HepG2 (cell line): ENCODE measurements around the gene INSYN2B. TPM values are rescaled to one million over a fixed set of nuclear protein-coding genes. Genes with fewer than 3 reads are reported as not detected.

Source experiments
- ATAC-seq: fragments of 200-7000 bp; cut with Tn5 transposase; 3 replicates; pipeline ENCODE4 v1.9.1; 2020; ENCODE audit warnings: mild to moderate bottlenecking, moderate library complexity
- BruUV-seq: library from RNA; stranded (reverse); fragments of 400-500 nt; replicated peaks from 2 replicates; lab custom pipeline; 2021; lab: Mats Ljungman, UMichigan
- CTCF ChIA-PET: fragments of 300-600 bp; formaldehyde crosslinking; extraction: SDS; loops from one replicate; lab custom pipeline; 2021; ENCODE audit warnings: low total read pairs, inconsistent platforms, low intra/inter-chr PET ratio; lab: Yijun Ruan, JAX
- POLR2A ChIA-PET: fragments of 350-600 bp; sonication (Branson Sonifier 250); formaldehyde crosslinking; loops from one replicate; lab custom pipeline; 2020; ENCODE audit warnings: antibody characterized with exemption, inconsistent platforms; lab: Yijun Ruan, JAX
- DNase-seq: peaks from one replicate; pipeline ENCODE4 v3.0.0-alpha.2; 2015; ENCODE audit warnings: low spot score
- FAIRE-seq: peaks from 3 replicates; lab custom pipeline; 2011; peaks lifted over from hg19 to GRCh38; lab: Jason Lieb, UNC
- H2AFZ ChIP-seq: one replicate; pipeline ENCODE4 v1.6.1; 2011; ENCODE audit warnings: low read length, inconsistent platforms
- H3K27ac ChIP-seq: fragments of 300-600 bp; 3 replicates; pipeline ENCODE4 v1.8.0; 2011; ENCODE audit warnings: mixed run types, mild to moderate bottlenecking, mixed read lengths, low read length, inconsistent platforms; ENCODE audit not compliant: insufficient read depth; ENCODE audit errors: extremely low read length
- H3K27me3 ChIP-seq, 2 experiments: fragments of 200-600 bp in 1 of 2; 2 replicates in 1 of 2; 3 replicates in 1 of 2; pipeline versions ENCODE4 v1.6.0 to v1.8.0; 2011; ENCODE audit warnings: low read length in 2 of 2, mild to moderate bottlenecking in 2 of 2, moderate library complexity in 2 of 2, inconsistent platforms in 1 of 2; ENCODE audit not compliant: insufficient read depth in 2 of 2, control insufficient read depth in 1 of 2
- H3K36me3 ChIP-seq, 2 experiments: fragments of 200-600 bp in 1 of 2; replicated peaks in 1 of 2; 2 replicates in 1 of 2; 3 replicates in 1 of 2; pipeline versions ENCODE4 v1.5.1 to v1.8.0; 2011; ENCODE audit warnings: low read length in 2 of 2, inconsistent platforms in 1 of 2; ENCODE audit not compliant: insufficient read depth in 2 of 2, control insufficient read depth in 1 of 2
- H3K4me1 ChIP-seq: 2 replicates; pipeline ENCODE4 v1.5.1; 2012; ENCODE audit warnings: low read length, inconsistent platforms; ENCODE audit not compliant: insufficient read depth
- H3K4me2 ChIP-seq: 2 replicates; pipeline ENCODE4 v1.6.0; 2011; ENCODE audit warnings: low read depth, low read length, inconsistent platforms
- H3K4me3 ChIP-seq, 3 experiments: fragments of 200-600 bp in 1 of 3; sonication (generic), shearing (Covaris generic) in 1 of 3; replicated peaks in 1 of 3; 2 replicates each; pipeline ENCODE4 v1.5.1; 2011 to 2016; ENCODE audit warnings: low read length in 3 of 3, inconsistent platforms in 2 of 3, low read depth in 2 of 3, mild to moderate bottlenecking in 2 of 3, control low read depth in 1 of 3, mixed read lengths in 1 of 3; ENCODE audit not compliant: insufficient read depth in 1 of 3
- H3K79me2 ChIP-seq: one replicate; pipeline ENCODE4 v1.6.1; 2011; ENCODE audit warnings: low read length, inconsistent platforms; ENCODE audit not compliant: insufficient read depth
- H3K9ac ChIP-seq: 2 replicates; pipeline ENCODE4 v1.6.0; 2011; ENCODE audit warnings: mild to moderate bottlenecking, low read depth, low read length, inconsistent platforms; ENCODE audit not compliant: insufficient read depth
- H3K9me3 ChIP-seq: 2 replicates; pipeline ENCODE4 v1.5.1; 2012; ENCODE audit warnings: mild to moderate bottlenecking, low read length
- H4K20me1 ChIP-seq: 2 replicates; pipeline ENCODE4 v1.6.0; 2011; ENCODE audit warnings: inconsistent platforms, mild to moderate bottlenecking, low read length, moderate library complexity; ENCODE audit not compliant: insufficient read depth
- ATF3 ChIP-seq: sonication (generic); formaldehyde crosslinking; IDR thresholded peaks from 2 replicates; pipeline ENCODE4 v1.4.0; 2020; ENCODE audit warnings: missing genetic modification reagents
- CEBPG ChIP-seq: IDR thresholded peaks from 2 replicates; pipeline ENCODE4 v1.6.1; 2016
- DBP ChIP-seq: sonication (generic); formaldehyde crosslinking; IDR thresholded peaks from 2 replicates; pipeline ENCODE4 v1.4.0; 2020; ENCODE audit warnings: missing genetic modification reagents; ENCODE audit errors: not compliant biosample characterization
- GRHL1 ChIP-seq: sonication (generic); formaldehyde crosslinking; conservative IDR thresholded peaks from 2 replicates; pipeline ENCODE4 v1.8.0; 2022; ENCODE audit warnings: missing genetic modification reagents
- JUND ChIP-seq: sonication (generic); formaldehyde crosslinking; IDR thresholded peaks from 2 replicates; pipeline ENCODE4 v1.8.0; 2022; ENCODE audit warnings: mild to moderate bottlenecking, missing genetic modification reagents
- MEF2D ChIP-seq: sonication (generic); formaldehyde crosslinking; IDR thresholded peaks from 2 replicates; pipeline ENCODE4 v1.5.1; 2020; ENCODE audit warnings: mild to moderate bottlenecking, missing genetic modification reagents
- NFIB ChIP-seq: sonication (generic); formaldehyde crosslinking; IDR thresholded peaks from 2 replicates; pipeline ENCODE4 v1.9.0; 2021; ENCODE audit warnings: missing genetic modification reagents, mild to moderate bottlenecking, borderline replicate concordance
- REST ChIP-seq, 2 experiments: IDR thresholded peaks; 2 replicates each; pipeline ENCODE4 v1.6.1; 2011 to 2012; ENCODE audit warnings: low read length in 2 of 2, borderline replicate concordance in 1 of 2, low read depth in 1 of 2, mild to moderate bottlenecking in 1 of 2, moderate library complexity in 1 of 2
- ZEB1 ChIP-seq: IDR thresholded peaks from 2 replicates; pipeline ENCODE4 v1.6.1; 2012; ENCODE audit warnings: mild to moderate bottlenecking, low read depth, inconsistent platforms; ENCODE audit not compliant: insufficient replicate concordance
- ZFP36L2 ChIP-seq: sonication (generic); formaldehyde crosslinking; IDR thresholded peaks from 2 replicates; pipeline ENCODE4 v1.4.0; 2020; ENCODE audit warnings: missing genetic modification reagents
- ZNF317 ChIP-seq: sonication (generic); formaldehyde crosslinking; IDR thresholded peaks from 2 replicates; pipeline ENCODE4 v1.5.0; 2020; ENCODE audit warnings: mild to moderate bottlenecking, missing genetic modification reagents
- ZNF333 ChIP-seq: sonication (generic); formaldehyde crosslinking; IDR thresholded peaks from 2 replicates; pipeline ENCODE4 v1.4.0; 2020; ENCODE audit warnings: mild to moderate bottlenecking, missing genetic modification reagents, borderline replicate concordance
- ZNF430 ChIP-seq: sonication (generic); formaldehyde crosslinking; IDR thresholded peaks from 2 replicates; pipeline ENCODE4 v1.9.0; 2021; ENCODE audit warnings: mild to moderate bottlenecking, missing genetic modification reagents
- WGBS: methylation state at CpG from one replicate; pipeline ENCODE4 v1.1.6; 2017; ENCODE audit warnings: low lambda C conversion rate; 5-methylcytosine and 5-hydroxymethylcytosine counted together
- in situ Hi-C: cut with HindIII; loops from 2 replicates; pipeline ENCODE4 v1.10.0; 2017; ENCODE audit warnings: low pct_unique_long_range_greater_than_20kb; ENCODE audit not compliant: extremely low pct_ligation_motif_present
- intact Hi-C: fragments of 100-400 bp; cut with micrococcal nuclease; formaldehyde crosslinking; loops from one replicate; pipeline ENCODE4 v1.10.0; 2022; ENCODE audit not compliant: unreplicated experiment
- polyA plus RNA-seq, 8 experiments: library from polyadenylated mRNA; depleted of rRNA in 3 of 8; stranded (reverse) in 7 of 8; unstranded in 1 of 8; fragments of >200 nt; fragmentation: Illumina TruSeq in 4 of 8; extraction: Trizol in 4 of 8; gene quantifications; 2 replicates each; pipeline versions ENCODE4 v1.2.1 to v1.2.3, GENCODE V29; 2011 to 2016; ENCODE audit warnings: low read depth in 4 of 8, missing spikeins in 1 of 8, mixed read lengths in 1 of 8; ENCODE audit not compliant: insufficient read depth in 1 of 8
- total RNA-seq, 5 experiments: library from RNA; depleted of rRNA; stranded (reverse); fragments of >200 nt; fragmentation: Illumina TruSeq; extraction: Trizol; gene quantifications; 2 replicates each; pipeline ENCODE4 v1.2.3, GENCODE V29; 2016; ENCODE audit warnings: low read depth in 1 of 5

Gene INSYN2B
- total and polyA plus RNA-seq, 2 of the 13 experiments (the other 11 are each of a cell fraction or from before 2014, with no cell fraction given): not detected

- in situ Hi-C loops (no loop called here), intact Hi-C loops (no loop called here)
- no peak for DNase-seq
- Histone ChIP-seq H3K36me3 (no peaks in the 10 kb centered on the region), H2AFZ (no peak overlapping the region), H3K4me2 (no peak overlapping the region), H3K9ac (no peak overlapping the region), H3K4me1 (no peaks in the 10 kb centered on the region), H3K27ac (no peak overlapping the region), H3K4me3 (no peak overlapping the region), H4K20me1 (no peaks in the 10 kb centered on the region), H3K79me2 (no peaks in the 10 kb centered on the region), H3K27me3 (no peaks in the 10 kb centered on the region), H3K9me3 (no peaks in the 10 kb centered on the region)
- no peak for FAIRE-seq
- no peak for ATAC-seq
- ChIA-PET CTCF (no interaction called here), POLR2A (no interaction called here)
- TF ChIP-seq REST (IDR thresholded peaks at IDR 0.05; ENCODE audit: borderline replicate concordance in 1 of 2, low read depth in 1 of 2, low read length in 2 of 2) (peak in 1 of 2 experiments; percentile 73; a peak in 3 of 4 replicates), JUND (CRISPR knock-in tag) (no peak)
- 0% methylated on average over 2 of the region's 2 CpGs for WGBS
- BruUV-seq: no TSS peak
Observed at GRCh38 chr5:169914766-169915165, 65.5 kb downstream of the INSYN2B start.

GRCh38 chr5:169913479-169913878 is 66.8 kb downstream of the INSYN2B start:
- DNase-seq (no peak), ATAC-seq (no peak)
- Histone ChIP-seq H4K20me1 (no peaks in the 10 kb centered on the region), H3K79me2 (no peaks in the 10 kb centered on the region), H3K9me3 (no peaks in the 10 kb centered on the region), H3K4me1 (no peaks in the 10 kb centered on the region)
- POLR2A ChIA-PET: no interaction called here
- no TSS peak for BruUV-seq
- 0% methylated on average over 2 of the region's 2 CpGs for WGBS
- no peak for TF ChIP-seq NFIB (CRISPR knock-in tag)
- TF ChIP-seq ZNF317 (CRISPR knock-in tag): no peak
- TF ChIP-seq ZNF430 (CRISPR knock-in tag): no peak
- TF ChIP-seq MEF2D (CRISPR knock-in tag): no peak
- no peak for TF ChIP-seq ATF3
- no peak for TF ChIP-seq ZEB1
- TF ChIP-seq ZFP36L2 (CRISPR knock-in tag): no peak
- TF ChIP-seq ZNF333 (CRISPR knock-in tag): no peak
- no peak for TF ChIP-seq CEBPG (CRISPR knock-in tag)
- TF ChIP-seq GRHL1 (CRISPR knock-in tag): no peak
- TF ChIP-seq DBP (CRISPR knock-in tag): no peak
- TF ChIP-seq, all 625 proteins: peak for 0
- no peaks in the 10 kb centered on the region for H3K36me3 ChIP-seq
- intact Hi-C loops: no loop called here
- H3K4me3 ChIP-seq: no peak overlapping the region
- CTCF ChIA-PET: no interaction called here
- H3K27ac ChIP-seq: no peak overlapping the region
- H3K4me2 ChIP-seq: no peak overlapping the region
- H3K27me3 ChIP-seq: no peaks in the 10 kb centered on the region
- H2AFZ ChIP-seq: no peak overlapping the region
- no peak for FAIRE-seq
- in situ Hi-C loops: no loop called here
- H3K9ac ChIP-seq: no peak overlapping the region
